Neural cell (in vitro differentiated cells): Measurements from ENCODE around the gene CBX8.

Experiments
- RAD21 ChIP-seq: fragments of 450-650 bp; conservative IDR thresholded peaks from 2 replicates; pipeline ENCODE4 v1.6.1; 2014; ENCODE audit warnings: antibody characterized with exemption, mild to moderate bottlenecking, moderate library complexity
- SMC3 ChIP-seq: fragments of 450-650 bp; conservative IDR thresholded peaks from 2 replicates; pipeline ENCODE4 v1.6.1; 2014; ENCODE audit warnings: antibody characterized with exemption, mild to moderate bottlenecking, moderate library complexity; ENCODE audit not compliant: poor library complexity
- TAF1 ChIP-seq: IDR thresholded peaks from 2 replicates; pipeline ENCODE4 v1.6.1; 2012; ENCODE audit warnings: low read depth
- TF ChIP-seq, protein P1 (sequence below): fragments of 450-650 bp; IDR thresholded peaks from 2 replicates; pipeline ENCODE4 v1.5.1; 2014; ENCODE audit warnings: antibody characterized with exemption, mild to moderate bottlenecking, moderate library complexity; ENCODE audit not compliant: poor library complexity, severe bottlenecking

DNA sequence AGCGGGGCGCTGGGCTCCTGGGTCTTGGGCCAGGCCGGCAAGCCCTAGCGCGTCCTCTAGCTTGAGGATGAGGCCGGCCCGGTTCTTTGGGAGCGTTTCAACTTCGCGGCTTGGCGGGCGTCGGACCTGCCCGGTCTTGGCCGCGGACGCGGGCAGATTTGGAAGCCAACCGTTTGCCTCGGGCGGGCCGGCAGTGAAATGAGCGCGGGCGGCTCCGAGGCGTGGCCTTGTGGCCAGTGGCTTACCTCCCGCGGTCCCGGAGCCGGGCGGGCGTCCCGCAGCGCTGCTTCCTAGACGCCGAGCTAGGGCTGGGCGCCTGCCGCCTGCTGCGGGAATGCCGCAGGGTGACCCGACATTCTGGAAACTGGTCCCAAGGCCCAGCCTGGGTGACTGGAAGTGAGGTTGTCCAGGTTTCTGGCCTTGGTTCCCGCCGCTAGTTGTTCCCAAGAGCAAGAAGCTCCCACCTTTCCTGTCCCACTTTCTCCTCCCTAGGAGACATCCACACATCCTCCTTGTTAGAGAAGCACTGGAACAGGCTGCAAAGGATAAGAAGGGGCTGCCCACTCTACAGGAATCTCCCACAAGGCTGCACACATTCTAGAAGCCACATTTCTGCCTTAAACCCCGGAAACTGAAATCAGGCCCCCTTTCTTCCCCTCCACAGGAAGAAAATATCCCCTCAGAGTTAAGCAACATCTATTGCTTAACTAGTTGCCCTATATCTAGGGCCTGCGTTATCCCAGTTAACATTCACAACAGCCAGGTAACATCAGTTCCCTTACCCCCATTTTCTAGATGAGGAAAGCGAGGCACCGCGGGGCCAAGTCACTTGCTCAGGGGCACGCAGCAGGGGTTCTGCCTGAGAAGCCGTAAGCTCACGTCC lies 4.5 kb upstream of the CBX8 start:
- TF ChIP-seq SMC3 (no peak), RAD21 (no peak), TAF1 (no peak)
- TF ChIP-seq, protein P1, sequence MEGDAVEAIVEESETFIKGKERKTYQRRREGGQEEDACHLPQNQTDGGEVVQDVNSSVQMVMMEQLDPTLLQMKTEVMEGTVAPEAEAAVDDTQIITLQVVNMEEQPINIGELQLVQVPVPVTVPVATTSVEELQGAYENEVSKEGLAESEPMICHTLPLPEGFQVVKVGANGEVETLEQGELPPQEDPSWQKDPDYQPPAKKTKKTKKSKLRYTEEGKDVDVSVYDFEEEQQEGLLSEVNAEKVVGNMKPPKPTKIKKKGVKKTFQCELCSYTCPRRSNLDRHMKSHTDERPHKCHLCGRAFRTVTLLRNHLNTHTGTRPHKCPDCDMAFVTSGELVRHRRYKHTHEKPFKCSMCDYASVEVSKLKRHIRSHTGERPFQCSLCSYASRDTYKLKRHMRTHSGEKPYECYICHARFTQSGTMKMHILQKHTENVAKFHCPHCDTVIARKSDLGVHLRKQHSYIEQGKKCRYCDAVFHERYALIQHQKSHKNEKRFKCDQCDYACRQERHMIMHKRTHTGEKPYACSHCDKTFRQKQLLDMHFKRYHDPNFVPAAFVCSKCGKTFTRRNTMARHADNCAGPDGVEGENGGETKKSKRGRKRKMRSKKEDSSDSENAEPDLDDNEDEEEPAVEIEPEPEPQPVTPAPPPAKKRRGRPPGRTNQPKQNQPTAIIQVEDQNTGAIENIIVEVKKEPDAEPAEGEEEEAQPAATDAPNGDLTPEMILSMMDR, result no peak
